ENCODE data around the gene ZNF578.
"Not testable (repeated sequence)": the region's sequence is repeated elsewhere in the genome, so short reads cannot be mapped to it uniquely, and the experiment has no call there.

ZNF578 gene

GRCh38 chr19:52453324-52454094 lies at the start of gene ZNF578:
TSS of gene ZNF578 (plus strand) at chr19:52453553. CDS start at chr19:52501846, 48,293 bp downstream.
- peak; percentile 67 to 76 for DNase-seq

- no peak for DNase-seq
Measured at GRCh38 chr19:52410276-52410675, 43.1 kb upstream of the ZNF578 start.

- DNase-seq = no peak
Measured at GRCh38 chr19:52415711-52416110, 37.6 kb upstream of the ZNF578 start.

- no peak for DNase-seq
Measured at GRCh38 chr19:52428937-52429336, 24.4 kb upstream of the ZNF578 start, which contains the start of gene ZNF534. TSS of gene ZNF534 (plus strand) at chr19:52429148. CDS start at chr19:52431475, 2,327 bp downstream.

GRCh38 chr19:52442179-52442578 lies 11.2 kb upstream of the ZNF578 start:
- no peak for DNase-seq

- DNase-seq = no peak
Measured at GRCh38 chr19:52444506-52444905, 8.8 kb upstream of the ZNF578 start.

DNA sequence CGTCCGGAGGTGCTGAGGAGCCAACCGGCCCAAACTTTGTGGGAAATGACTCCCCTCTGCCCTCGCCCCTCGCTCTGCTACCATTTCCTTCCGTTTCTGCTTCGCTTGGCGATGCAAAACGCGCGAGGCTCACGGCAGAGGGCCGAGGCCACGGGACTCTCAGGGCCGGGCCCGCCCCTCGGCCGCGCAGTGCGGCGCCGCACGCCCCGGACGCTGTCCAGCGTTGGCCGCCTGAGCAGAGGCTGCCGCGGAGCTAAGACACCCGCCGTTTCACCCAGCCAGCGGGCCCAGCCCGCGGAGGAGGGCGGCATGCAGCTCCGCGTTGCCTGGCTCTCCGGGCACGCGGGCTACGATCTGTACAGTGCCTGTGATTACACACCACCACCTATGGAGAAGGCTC lies 2.1 kb upstream of the ZNF578 start:
- DNase-seq = no peak

- no peak for DNase-seq
Measured at GRCh38 chr19:52464798-52465470, 11.6 kb downstream of the ZNF578 start.

DNA sequence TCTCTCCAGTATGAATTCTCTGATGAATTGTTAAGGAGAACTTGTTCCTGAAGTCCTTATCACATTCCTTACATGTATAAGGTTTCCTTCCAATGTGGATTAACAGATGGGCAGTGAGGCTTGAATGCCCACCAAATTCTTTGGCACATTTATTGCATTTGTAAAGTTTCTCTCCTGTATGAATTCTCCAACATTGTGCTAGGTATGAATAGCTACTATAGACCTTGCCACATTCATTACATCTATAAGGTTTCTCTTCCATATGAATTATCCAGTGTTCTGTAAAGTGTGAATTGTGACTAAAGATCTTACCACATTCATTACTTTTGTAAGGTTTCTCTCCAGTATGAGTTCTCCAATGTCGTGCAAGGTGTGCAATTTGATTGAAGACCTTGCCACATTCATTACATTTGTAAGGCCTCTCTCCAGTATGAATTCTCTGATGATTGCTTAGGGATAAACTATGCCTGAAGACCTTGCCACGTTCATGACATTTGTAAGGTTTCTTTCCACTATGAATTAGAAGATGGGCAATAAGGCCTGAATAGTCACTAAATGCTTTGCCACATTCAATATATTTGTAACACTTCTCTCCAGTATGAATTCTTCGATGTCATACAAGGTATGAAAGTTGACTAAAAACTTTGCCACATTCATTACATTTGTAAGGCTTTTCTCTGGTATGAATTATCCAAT lies 20.4 kb downstream of the ZNF578 start:
- no peak for DNase-seq

DNA sequence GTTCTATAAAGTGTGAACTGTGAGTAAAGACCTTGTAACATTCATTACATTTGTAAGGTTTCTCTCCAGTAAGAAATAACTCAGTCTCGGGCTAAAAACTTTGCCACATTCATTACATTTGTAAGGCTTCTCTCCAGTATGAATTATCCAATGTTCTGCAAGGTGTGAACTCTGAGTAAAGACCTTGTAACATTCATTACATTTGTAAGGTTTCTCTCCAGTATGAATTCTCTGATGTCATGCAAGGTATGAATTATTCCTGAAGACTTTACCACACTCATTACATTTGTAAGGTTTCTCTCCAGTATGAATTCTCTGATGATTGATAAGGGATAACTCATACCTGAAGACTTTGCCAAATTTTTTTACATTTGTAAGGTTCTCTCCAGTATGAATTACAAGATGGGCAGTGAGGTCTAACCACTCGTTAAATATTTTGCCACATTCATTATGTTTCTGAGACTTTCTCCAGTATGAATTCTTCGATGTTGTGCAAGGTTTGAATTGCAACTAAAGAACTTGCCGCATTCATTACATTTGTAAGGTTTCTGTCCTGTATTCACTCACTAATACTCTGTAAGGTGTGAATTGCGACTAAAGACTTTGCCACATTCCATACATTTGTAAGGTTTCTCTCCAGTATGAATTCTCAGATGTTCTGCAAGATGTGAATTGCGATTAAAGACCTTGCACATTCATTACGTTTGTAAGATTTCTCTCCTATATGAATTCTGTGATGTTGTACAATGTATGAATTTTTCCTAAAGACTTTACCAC lies 21.2 kb downstream of the ZNF578 start:
- DNase-seq = no peak

- DNase-seq = not testable (repeated sequence)
Measured at GRCh38 chr19:52484111-52484743, 30.9 kb downstream of the ZNF578 start.

DNA sequence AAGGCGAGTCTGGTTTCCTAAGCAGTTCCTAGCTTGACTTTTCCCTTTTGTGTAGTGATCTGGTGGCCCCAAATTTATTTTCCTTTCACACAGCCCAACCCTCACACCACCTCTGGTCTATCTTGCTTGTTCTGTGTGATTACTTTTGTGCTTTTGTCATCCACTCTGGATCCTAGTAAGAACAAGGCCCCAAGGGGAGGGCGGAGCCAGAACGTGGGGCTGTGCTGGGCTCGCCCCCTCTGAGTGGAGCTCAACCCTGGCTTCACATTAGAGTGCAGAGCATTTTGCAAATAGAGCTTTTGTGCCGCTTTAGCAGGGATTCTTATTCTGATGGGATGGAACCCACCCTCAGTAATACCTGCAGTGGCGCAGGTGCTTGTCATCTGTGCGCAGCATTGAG lies 31.7 kb downstream of the ZNF578 start:
- DNase-seq = not testable (repeated sequence)

DNA sequence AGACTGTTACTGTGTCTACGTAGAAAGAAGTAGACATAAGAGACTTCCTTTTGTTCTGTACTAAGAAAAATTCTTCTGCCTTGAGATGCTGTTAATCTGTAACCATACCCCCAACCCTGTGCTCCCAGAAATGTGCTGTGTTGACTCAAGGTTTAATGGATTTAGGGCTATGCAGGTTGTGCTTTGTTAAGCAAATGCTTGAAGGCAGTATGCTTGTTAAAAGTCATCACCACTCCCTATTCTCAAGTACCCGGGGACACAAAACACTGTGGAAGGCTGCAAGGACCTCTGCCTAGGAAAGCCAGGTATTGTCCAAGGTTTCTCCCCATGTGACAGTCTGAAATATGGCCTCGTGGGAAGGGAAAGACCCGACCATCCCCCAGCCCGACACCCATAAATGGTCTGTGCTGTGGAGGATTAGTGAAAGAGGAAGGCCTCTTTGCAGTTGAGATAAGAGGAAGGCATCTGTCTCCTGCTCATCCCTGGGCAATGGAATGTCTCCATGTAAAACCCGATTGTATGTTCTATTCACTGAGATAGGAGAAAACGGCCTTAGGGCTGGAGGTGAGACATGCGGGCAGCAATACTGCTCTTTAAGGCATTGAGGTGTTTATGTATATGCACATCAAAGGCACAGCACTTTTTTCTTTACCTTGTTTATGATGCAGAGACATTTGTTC lies 32.3 kb downstream of the ZNF578 start:
- DNase-seq = not testable (repeated sequence)

- peak; percentile 19 to 25 for DNase-seq
Measured at GRCh38 chr19:52492201-52492993, 39.0 kb downstream of the ZNF578 start.

DNA sequence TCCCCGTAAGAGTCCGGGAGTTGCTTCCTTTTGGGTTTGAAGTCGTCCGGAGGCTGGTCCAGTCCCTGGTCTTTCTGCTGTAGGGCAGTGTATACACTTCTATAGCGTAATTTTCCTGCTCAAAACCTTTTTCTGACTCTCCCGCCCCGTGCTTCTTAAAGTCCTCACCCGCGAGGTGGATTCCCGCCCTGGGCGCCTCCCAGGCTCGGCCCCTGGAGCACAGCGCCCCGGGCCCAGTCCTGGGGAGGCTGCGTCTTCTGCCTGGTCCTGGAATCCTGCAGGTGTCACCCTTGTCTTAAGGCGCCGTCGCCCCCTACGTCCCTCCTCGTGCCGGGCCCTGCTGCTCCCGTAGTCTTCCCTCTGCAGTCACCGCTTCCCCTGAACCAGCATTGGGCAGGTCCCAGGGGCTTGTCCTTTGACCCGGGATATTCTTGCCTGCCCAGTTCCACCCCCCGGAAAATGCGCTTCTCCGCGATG lies 39.7 kb downstream of the ZNF578 start:
- DNase-seq = peak; percentile 15 to 17

DNA sequence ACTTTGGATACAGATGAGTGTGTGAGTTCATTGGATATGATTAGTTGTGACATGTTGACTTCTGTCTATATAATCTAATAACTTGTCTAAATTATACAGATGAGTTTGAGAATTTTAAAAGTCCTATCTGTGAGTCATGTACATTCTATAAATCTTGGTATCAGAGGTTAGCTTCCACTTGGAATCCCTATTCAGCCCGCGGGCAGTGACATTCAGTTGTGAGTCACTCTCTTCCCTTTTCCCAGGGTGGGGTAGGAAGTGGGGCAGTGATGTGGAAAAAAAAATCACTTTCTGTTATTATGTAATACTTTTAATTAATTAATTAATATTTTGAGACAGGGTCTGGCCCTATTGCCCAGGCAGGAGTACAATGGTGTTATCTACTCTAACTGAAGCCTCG lies 41.2 kb downstream of the ZNF578 start:
- DNase-seq = no peak

- no peak for DNase-seq
Measured at GRCh38 chr19:52498571-52498970, 45.2 kb downstream of the ZNF578 start.

DNA sequence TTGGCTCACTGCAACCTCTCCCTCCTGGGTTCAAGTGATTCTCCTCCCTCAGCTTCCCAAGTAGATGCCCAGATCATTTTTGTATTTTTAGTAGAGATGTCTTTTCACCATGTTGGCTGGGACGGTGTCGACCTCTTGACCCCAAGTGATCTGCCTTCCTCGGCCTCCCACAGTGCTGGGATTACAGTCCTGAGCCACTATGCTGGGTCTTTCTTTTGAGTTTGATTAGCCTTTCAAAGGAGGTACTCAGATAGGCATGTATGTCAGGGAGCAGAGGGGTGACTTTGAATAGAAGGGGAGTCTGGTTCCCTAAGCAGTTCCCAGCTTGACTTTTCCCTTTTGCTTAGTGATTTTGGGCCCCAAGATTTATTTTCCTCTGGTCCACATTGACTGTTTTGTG lies 47.1 kb downstream of the ZNF578 start:
- DNase-seq = not testable (repeated sequence)

- not testable (repeated sequence) for DNase-seq
Measured at GRCh38 chr19:52500991-52501390, 47.6 kb downstream of the ZNF578 start.

DNA sequence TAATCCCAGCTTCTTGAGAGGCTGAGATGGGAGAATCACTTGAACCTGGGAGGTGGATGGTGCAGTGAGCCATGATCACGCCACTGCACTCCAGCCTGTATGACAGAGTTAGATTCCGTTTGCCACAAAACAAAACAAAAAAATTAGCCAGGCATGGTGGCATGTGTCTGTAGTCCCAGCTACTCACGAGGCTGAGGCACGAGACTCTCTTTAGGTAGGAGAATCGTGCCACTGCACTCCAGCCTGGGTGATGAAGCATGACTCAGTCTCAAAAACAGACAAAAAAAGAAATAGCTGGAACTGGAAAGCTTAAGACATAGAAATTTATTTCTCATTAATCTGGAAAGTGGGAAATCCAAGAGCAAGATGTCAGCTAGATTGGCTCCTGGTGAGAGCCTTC lies 53.9 kb downstream of the ZNF578 start:
- DNase-seq = no peak

- DNase-seq = no peak
Measured at GRCh38 chr19:52516191-52516590, 62.8 kb downstream of the ZNF578 start.
